Activated CD8-positive, alpha-beta memory T cell treated with anti-CD3 and anti-CD28 coated beads, Interleukin-2, amount 50 U/mL, for 48 hours (primary cell): ENCODE measurements around the gene SMARCB1.

Source experiments
- DNase-seq: peaks from one replicate; pipeline ENCODE4 v3.0.0-alpha.2; 2020

The SMARCB1 gene

GRCh38 chr22:23804781-23805291, 18.1 kb downstream of the SMARCB1 start:
- DNase-seq, result no peak

- no peak for DNase-seq
Measured at GRCh38 chr22:23806837-23807236, 20.1 kb downstream of the SMARCB1 start.

GRCh38 chr22:23812378-23812777, 25.6 kb downstream of the SMARCB1 start:
- no peak for DNase-seq

GRCh38 chr22:23815541-23816155, 28.9 kb downstream of the SMARCB1 start:
- DNase-seq, result no peak

GRCh38 chr22:23816156-23816976, 29.6 kb downstream of the SMARCB1 start:
- DNase-seq, result no peak

- DNase-seq, result no peak
Measured at GRCh38 chr22:23817146-23817545, 30.4 kb downstream of the SMARCB1 start.

- no peak for DNase-seq
Measured at GRCh38 chr22:23818541-23818940, 31.8 kb downstream of the SMARCB1 start.

- no peak for DNase-seq
Measured at GRCh38 chr22:23820748-23821211, 34.0 kb downstream of the SMARCB1 start.

GRCh38 chr22:23822101-23822671, 35.4 kb downstream of the SMARCB1 start:
- DNase-seq, result no peak

- no peak for DNase-seq
Measured at GRCh38 chr22:23823331-23823791, 36.6 kb downstream of the SMARCB1 start.

GRCh38 chr22:23824476-23825245, 37.9 kb downstream of the SMARCB1 start:
- no peak for DNase-seq

GRCh38 chr22:23825246-23825905, 38.6 kb downstream of the SMARCB1 start:
- DNase-seq, result no peak

GRCh38 chr22:23826510-23827350, 40.0 kb downstream of the SMARCB1 start:
- no peak for DNase-seq

- no peak for DNase-seq
Measured at GRCh38 chr22:23827351-23827995, 40.7 kb downstream of the SMARCB1 start.

- DNase-seq, result no peak
Measured at GRCh38 chr22:23828800-23829680, 42.3 kb downstream of the SMARCB1 start.

GRCh38 chr22:23829845-23830372, 43.1 kb downstream of the SMARCB1 start:
- no peak for DNase-seq

- DNase-seq, result no peak
Measured at GRCh38 chr22:23831261-23831660, 44.5 kb downstream of the SMARCB1 start.

- DNase-seq, result no peak
Measured at GRCh38 chr22:23831781-23832180, 45.0 kb downstream of the SMARCB1 start.

GRCh38 chr22:23832226-23833016, 45.7 kb downstream of the SMARCB1 start:
- no peak for DNase-seq
